ENCODE data around the gene ZNF296.
"Not testable (repeated sequence)": the region's sequence is repeated elsewhere in the genome, so short reads cannot be mapped to it uniquely, and the experiment has no call there.

The ZNF296 gene

GRCh38 chr19:45117167-45117594 lies 40.9 kb upstream of the ZNF296 start:
- H3K27me3 ChIP-seq (ENCODE audit: control insufficient read depth, insufficient read depth, low read length), result no peaks in the 10 kb centered on the region
- no peaks in the 10 kb centered on the region for H3K9me3 ChIP-seq (ENCODE audit: control insufficient read depth, insufficient read depth, low read depth, low read length)
- H3K9ac ChIP-seq (ENCODE audit: low read length), result no peak overlapping the region
- no peak overlapping the region for H3K4me3 ChIP-seq (ENCODE audit: low read depth, low read length)
- peaks cover 29% of the 10 kb centered on the region for H3K4me1 ChIP-seq (ENCODE audit: control insufficient read depth, insufficient read depth, low read length)
- H3K27ac ChIP-seq (ENCODE audit: low read depth, low read length), result no peak overlapping the region
- no peaks in the 10 kb centered on the region; the same call in 1 of the 2 replicates for H3K36me3 ChIP-seq (ENCODE audit: control insufficient read depth, insufficient read depth, low read length)

- peaks cover 29% of the 10 kb centered on the region for H3K4me1 ChIP-seq (ENCODE audit: control insufficient read depth, insufficient read depth, low read length)
- no peak overlapping the region for H3K9ac ChIP-seq (ENCODE audit: low read length)
- H3K36me3 ChIP-seq (ENCODE audit: control insufficient read depth, insufficient read depth, low read length), result no peaks in the 10 kb centered on the region; the same call in 1 of the 2 replicates
- H3K27me3 ChIP-seq (ENCODE audit: control insufficient read depth, insufficient read depth, low read length), result no peaks in the 10 kb centered on the region
- no peak overlapping the region for H3K4me3 ChIP-seq (ENCODE audit: low read depth, low read length)
- no peaks in the 10 kb centered on the region for H3K9me3 ChIP-seq (ENCODE audit: control insufficient read depth, insufficient read depth, low read depth, low read length)
- H3K27ac ChIP-seq (ENCODE audit: low read depth, low read length), result no peak overlapping the region
These were observed 39.7 kb upstream of the ZNF296 start for GRCh38 chr19:45115809-45116615.

- Histone ChIP-seq H3K4me3 (ENCODE audit: low read depth, low read length) (no peak overlapping the region), H3K9ac (ENCODE audit: low read length) (no peak overlapping the region), H3K27me3 (ENCODE audit: control insufficient read depth, insufficient read depth, low read length) (no peaks in the 10 kb centered on the region), H3K36me3 (ENCODE audit: control insufficient read depth, insufficient read depth, low read length) (peaks cover 5% of the 10 kb centered on the region; the same call in 1 of the 2 replicates), H3K27ac (ENCODE audit: low read depth, low read length) (no peak overlapping the region), H3K9me3 (ENCODE audit: control insufficient read depth, insufficient read depth, low read depth, low read length) (no peaks in the 10 kb centered on the region), H3K4me1 (ENCODE audit: control insufficient read depth, insufficient read depth, low read length) (peaks cover 29% of the 10 kb centered on the region)
These were observed 37.8 kb upstream of the ZNF296 start for GRCh38 chr19:45114116-45114515.

GRCh38 chr19:45113628-45114027 lies 37.4 kb upstream of the ZNF296 start:
- Histone ChIP-seq H3K9me3 (ENCODE audit: control insufficient read depth, insufficient read depth, low read depth, low read length) (no peaks in the 10 kb centered on the region), H3K27me3 (ENCODE audit: control insufficient read depth, insufficient read depth, low read length) (no peaks in the 10 kb centered on the region), H3K36me3 (ENCODE audit: control insufficient read depth, insufficient read depth, low read length) (peaks cover 5% of the 10 kb centered on the region; the same call in 1 of the 2 replicates), H3K27ac (ENCODE audit: low read depth, low read length) (0 out of 2 replicates have a peak overlapping the region, but pooled peaks have one; percentile 32), H3K9ac (ENCODE audit: low read length) (no peak overlapping the region), H3K4me3 (ENCODE audit: low read depth, low read length) (peak overlapping the region; percentile 22; the same call in 1 of the 2 replicates), H3K4me1 (ENCODE audit: control insufficient read depth, insufficient read depth, low read length) (peaks cover 29% of the 10 kb centered on the region)

GRCh38 chr19:45112111-45112827 lies 36.0 kb upstream of the ZNF296 start:
- H3K4me1 ChIP-seq (ENCODE audit: control insufficient read depth, insufficient read depth, low read length), result peaks cover 25% of the 10 kb centered on the region

GRCh38 chr19:45110851-45111266 lies 34.6 kb upstream of the ZNF296 start:
- Histone ChIP-seq H3K27ac (ENCODE audit: low read depth, low read length) (no peak overlapping the region), H3K4me1 (ENCODE audit: control insufficient read depth, insufficient read depth, low read length) (peaks cover 14% of the 10 kb centered on the region), H3K9ac (ENCODE audit: low read length) (no peak overlapping the region), H3K36me3 (ENCODE audit: control insufficient read depth, insufficient read depth, low read length) (peaks cover 5% of the 10 kb centered on the region; the same call in 1 of the 2 replicates), H3K27me3 (ENCODE audit: control insufficient read depth, insufficient read depth, low read length) (no peaks in the 10 kb centered on the region), H3K9me3 (ENCODE audit: control insufficient read depth, insufficient read depth, low read depth, low read length) (no peaks in the 10 kb centered on the region), H3K4me3 (ENCODE audit: low read depth, low read length) (no peak overlapping the region)

More at GRCh38 chr19:45112111-45112827, 36.0 kb upstream of the ZNF296 start:
- H3K9me3 ChIP-seq (ENCODE audit: control insufficient read depth, insufficient read depth, low read depth, low read length), result no peaks in the 10 kb centered on the region
- H3K27me3 ChIP-seq (ENCODE audit: control insufficient read depth, insufficient read depth, low read length), result no peaks in the 10 kb centered on the region
- H3K27ac ChIP-seq (ENCODE audit: low read depth, low read length), result no peak overlapping the region
- H3K4me3 ChIP-seq (ENCODE audit: low read depth, low read length), result no peak overlapping the region
- peaks cover 5% of the 10 kb centered on the region; the same call in 1 of the 2 replicates for H3K36me3 ChIP-seq (ENCODE audit: control insufficient read depth, insufficient read depth, low read length)
- no peak overlapping the region for H3K9ac ChIP-seq (ENCODE audit: low read length)

GRCh38 chr19:45107621-45108150 lies 31.4 kb upstream of the ZNF296 start:
- Histone ChIP-seq H3K36me3 (ENCODE audit: control insufficient read depth, insufficient read depth, low read length) (peaks cover 5% of the 10 kb centered on the region; the same call in 1 of the 2 replicates), H3K27ac (ENCODE audit: low read depth, low read length) (no peak overlapping the region), H3K4me1 (ENCODE audit: control insufficient read depth, insufficient read depth, low read length) (peaks cover 21% of the 10 kb centered on the region), H3K9me3 (ENCODE audit: control insufficient read depth, insufficient read depth, low read depth, low read length) (no peaks in the 10 kb centered on the region), H3K27me3 (ENCODE audit: control insufficient read depth, insufficient read depth, low read length) (no peaks in the 10 kb centered on the region), H3K9ac (ENCODE audit: low read length) (no peak overlapping the region), H3K4me3 (ENCODE audit: low read depth, low read length) (no peak overlapping the region)

- H3K27me3 ChIP-seq (ENCODE audit: control insufficient read depth, insufficient read depth, low read length); H3K9me3 ChIP-seq (ENCODE audit: control insufficient read depth, insufficient read depth, low read depth, low read length); H3K4me3 ChIP-seq (ENCODE audit: low read depth, low read length); H3K27ac ChIP-seq (ENCODE audit: low read depth, low read length); H3K36me3 ChIP-seq (ENCODE audit: control insufficient read depth, insufficient read depth, low read length); H3K9ac ChIP-seq (ENCODE audit: low read length): not testable (repeated sequence)
- H3K4me1 ChIP-seq (ENCODE audit: control insufficient read depth, insufficient read depth, low read length), result peaks cover 25% of the 10 kb centered on the region
These were observed 30.1 kb upstream of the ZNF296 start for GRCh38 chr19:45106363-45106762.

GRCh38 chr19:45104658-45105349 lies 28.5 kb upstream of the ZNF296 start:
- no peak overlapping the region for H3K9ac ChIP-seq (ENCODE audit: low read length)
- no peak overlapping the region for H3K4me3 ChIP-seq (ENCODE audit: low read depth, low read length)
- no peak overlapping the region for H3K27ac ChIP-seq (ENCODE audit: low read depth, low read length)
- H3K4me1 ChIP-seq (ENCODE audit: control insufficient read depth, insufficient read depth, low read length), result peaks cover 34% of the 10 kb centered on the region
- no peaks in the 10 kb centered on the region for H3K27me3 ChIP-seq (ENCODE audit: control insufficient read depth, insufficient read depth, low read length)
- peaks cover 5% of the 10 kb centered on the region; the same call in 1 of the 2 replicates for H3K36me3 ChIP-seq (ENCODE audit: control insufficient read depth, insufficient read depth, low read length)
- H3K9me3 ChIP-seq (ENCODE audit: control insufficient read depth, insufficient read depth, low read depth, low read length), result no peaks in the 10 kb centered on the region

GRCh38 chr19:45103508-45104319 lies 27.4 kb upstream of the ZNF296 start:
- no peaks in the 10 kb centered on the region for H3K27me3 ChIP-seq (ENCODE audit: control insufficient read depth, insufficient read depth, low read length)
- no peak overlapping the region for H3K9ac ChIP-seq (ENCODE audit: low read length)
- H3K36me3 ChIP-seq (ENCODE audit: control insufficient read depth, insufficient read depth, low read length), result peaks cover 5% of the 10 kb centered on the region; the same call in 1 of the 2 replicates
- no peaks in the 10 kb centered on the region for H3K9me3 ChIP-seq (ENCODE audit: control insufficient read depth, insufficient read depth, low read depth, low read length)
- peak overlapping the region; percentile 16; the same call in 1 of the 2 replicates for H3K4me3 ChIP-seq (ENCODE audit: low read depth, low read length)
- peaks cover 43% of the 10 kb centered on the region for H3K4me1 ChIP-seq (ENCODE audit: control insufficient read depth, insufficient read depth, low read length)
- no peak overlapping the region for H3K27ac ChIP-seq (ENCODE audit: low read depth, low read length)

All from HUES6 (cell line).